Lung (tissue), 12 donors: ENCODE data around the gene CPPED1. TPM values are rescaled to one million over a fixed set of nuclear protein-coding genes. Genes with fewer than 3 reads are reported as not detected.

Experiments used
- ATAC-seq: fragments of 200-7000 bp; cut with Tn5 transposase; one replicate; pipeline ENCODE4 v1.9.1; 2020; ENCODE audit warnings: moderate number of reproducible peaks; ENCODE audit not compliant: insufficient read depth, low FRiP score
- DNase-seq, 3 donors: peaks; one replicate each; pipeline ENCODE4 v3.0.0-alpha.2; 2013 to 2017
- H3K27ac ChIP-seq, 2 donors: one replicate each; pipeline ENCODE4 v1.5.1; 2013; ENCODE audit warnings: mild to moderate bottlenecking in 2 of 2, moderate library complexity in 2 of 2, control low read depth in 1 of 2, inconsistent platforms in 1 of 2, low read depth in 1 of 2, low read length in 1 of 2
- H3K27me3 ChIP-seq, 3 donors: one replicate each; pipeline ENCODE4 v1.5.1; 2013; ENCODE audit warnings: low read length in 2 of 3; ENCODE audit not compliant: control insufficient read depth in 3 of 3, insufficient read depth in 3 of 3
- H3K36me3 ChIP-seq, 4 donors: one replicate each; pipeline ENCODE4 v1.5.1; 2013; ENCODE audit warnings: low read length in 4 of 4, mild to moderate bottlenecking in 1 of 4, moderate library complexity in 1 of 4; ENCODE audit not compliant: control insufficient read depth in 4 of 4, insufficient read depth in 4 of 4
- H3K4me1 ChIP-seq, 5 donors: one replicate each; pipeline ENCODE4 v1.5.1; 2013; ENCODE audit warnings: low read length in 5 of 5, mild to moderate bottlenecking in 2 of 5, moderate library complexity in 1 of 5; ENCODE audit not compliant: control insufficient read depth in 5 of 5, insufficient read depth in 5 of 5
- H3K4me3 ChIP-seq: one replicate; pipeline ENCODE4 v1.5.1; 2013; ENCODE audit warnings: mild to moderate bottlenecking, control low read depth, moderate library complexity
- H3K9ac ChIP-seq, 2 donors: one replicate each; pipeline ENCODE4 v1.5.1; 2013; ENCODE audit warnings: low read length in 2 of 2, control low read depth in 1 of 2; ENCODE audit not compliant: insufficient read depth in 1 of 2
- H3K9me3 ChIP-seq, 4 donors: one replicate each; pipeline ENCODE4 v1.5.1; 2013; ENCODE audit warnings: low read length in 3 of 4, mild to moderate bottlenecking in 1 of 4, moderate library complexity in 1 of 4; ENCODE audit not compliant: control insufficient read depth in 4 of 4, insufficient read depth in 3 of 4
- CTCF ChIP-seq: IDR thresholded peaks from 2 replicates; pipeline ENCODE4 v1.5.1; 2012; ENCODE audit warnings: mild to moderate bottlenecking; ENCODE audit errors: control extremely low read depth, extremely low read depth
- whole genome bisulfite sequencing, 2 donors: extraction: QIAGEN DNeasy Blood & Tissue Kit; methylation state at CpG; one replicate each; pipeline ENCODE4 v1.1.7; 2013; 5-methylcytosine and 5-hydroxymethylcytosine counted together
- polyA plus RNA-seq, 2 donors: library from polyadenylated mRNA; stranded (reverse); fragments of 200-250 nt; gene quantifications; one replicate each; pipeline ENCODE4 v1.2.1, GENCODE V29; 2013
- total RNA-seq, 2 donors: library from RNA; depleted of rRNA in 1 of 2; stranded (reverse); fragments of >200 nt in 1 of 2; gene quantifications; one replicate each; pipeline ENCODE4 v1.2.1, GENCODE V29; 2014 to 2021
- donor health status: control.
- donor health status: control.
- donor health status: Bipolar disorder and iron deficiency.
- donor health status: healthy.
- donor health status: DM: yes; HTN: yes; CAD: no.

The CPPED1 gene
- total and polyA plus RNA-seq, 4 donors: 9.8 to 32.5 (median 14.2) TPM

GRCh38 chr16:12675046-12675445 lies 128.6 kb downstream of the CPPED1 start:
- no peaks in the 10 kb centered on the region for H3K27me3 ChIP-seq
- no peak overlapping the region for H3K4me3 ChIP-seq
- H3K27ac ChIP-seq: no peak overlapping the region
- no peaks in the 10 kb centered on the region for H3K9me3 ChIP-seq
- no peak overlapping the region for H3K9ac ChIP-seq
- WGBS, 2 donors: 66 to 68% methylated on average over 4 of the region's 4 CpGs
- DNase-seq (no peak), ATAC-seq (no peak)
- no peaks in the 10 kb centered on the region for H3K4me1 ChIP-seq
- TF ChIP-seq CTCF: no peak
- H3K36me3 ChIP-seq: no peaks in the 10 kb centered on the region

- no peak overlapping the region for H3K27ac ChIP-seq
- H3K36me3 ChIP-seq: no peaks in the 10 kb centered on the region
- ATAC-seq: no peak
- no peak overlapping the region for H3K9ac ChIP-seq
- no peaks in the 10 kb centered on the region for H3K9me3 ChIP-seq
- no peaks in the 10 kb centered on the region for H3K4me1 ChIP-seq
- no peak for DNase-seq
- no peak for TF ChIP-seq CTCF
- H3K4me3 ChIP-seq: no peak overlapping the region
- H3K27me3 ChIP-seq: no peaks in the 10 kb centered on the region
- WGBS, 2 donors: 96 to 98% methylated on average over 5 of the region's 5 CpGs
Measured at GRCh38 chr16:12674524-12674923, 129.2 kb downstream of the CPPED1 start.

GRCh38 chr16:12674071-12674470 lies 129.6 kb downstream of the CPPED1 start:
- ATAC-seq (no peak), DNase-seq (no peak)
- Histone ChIP-seq H3K9me3 (no peaks in the 10 kb centered on the region), H3K9ac (no peak overlapping the region), H3K27me3 (no peaks in the 10 kb centered on the region), H3K4me1 (no peaks in the 10 kb centered on the region), H3K27ac (no peak overlapping the region), H3K4me3 (no peak overlapping the region), H3K36me3 (no peaks in the 10 kb centered on the region)
- 84 to 85% methylated on average over 6 of the region's 6 CpGs for WGBS, 2 donors
- TF ChIP-seq CTCF: no peak

- TF ChIP-seq CTCF: no peak
- DNase-seq (no peak), ATAC-seq (no peak)
- no peaks in the 10 kb centered on the region for H3K36me3 ChIP-seq
- H3K4me3 ChIP-seq: no peak overlapping the region
- no peak overlapping the region for H3K9ac ChIP-seq
- no peaks in the 10 kb centered on the region for H3K4me1 ChIP-seq
- H3K27me3 ChIP-seq: no peaks in the 10 kb centered on the region
- WGBS, 2 donors: 87 to 88% methylated on average over 10 of the region's 10 CpGs
- peaks cover 0 to 3% (median 0%) of the 10 kb centered on the region in 4 donors for H3K9me3 ChIP-seq
- no peak overlapping the region for H3K27ac ChIP-seq
Measured at GRCh38 chr16:12673466-12673865, 130.2 kb downstream of the CPPED1 start.
